Right lobe of liver (tissue), 4 donors: Measurements from ENCODE around the gene DUS2.

Experiments used
- POLR2A ChIP-seq: fragments of 450-650 bp; IDR thresholded peaks from one replicate; pipeline ENCODE4 v1.6.1; 2017; ENCODE audit warnings: antibody characterized with exemption, mild to moderate bottlenecking
- TF ChIP-seq, protein P1 (sequence below), 4 donors: fragments of 200-600 bp in 3 of 4; fragments of 450-650 bp in 1 of 4; IDR thresholded peaks; one replicate each; pipeline versions ENCODE4 v1.5.1 to v1.8.0; 2016 to 2022; ENCODE audit warnings: antibody characterized with exemption in 4 of 4, mild to moderate bottlenecking in 2 of 4
- donor health status: DM: no; HTN: no; CAD: no.
- donor health status: DM: no; HTN: no; CAD: no.
- donor health status: DM: no; HTN: yes; CAD: no.

DNA sequence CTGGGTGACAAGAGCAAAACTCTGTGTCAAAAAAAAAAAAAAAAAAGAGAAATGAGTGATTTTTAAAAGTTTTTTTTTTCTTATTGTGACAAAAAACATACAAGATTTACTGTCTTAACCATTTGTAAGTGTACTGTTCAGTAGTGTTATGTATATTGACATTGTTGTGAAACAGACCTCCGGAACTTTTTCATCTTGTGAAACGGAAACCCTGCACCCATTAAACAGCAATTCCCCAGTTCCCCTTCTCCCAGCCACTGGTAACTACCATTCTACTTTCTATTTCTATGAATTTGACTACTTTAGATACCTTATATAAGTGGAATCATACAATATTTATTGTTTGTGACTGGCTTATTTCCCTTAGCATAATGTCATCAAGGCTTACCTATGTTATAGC lies 18.7 kb downstream of the DUS2 start:
- TF ChIP-seq, protein P1, sequence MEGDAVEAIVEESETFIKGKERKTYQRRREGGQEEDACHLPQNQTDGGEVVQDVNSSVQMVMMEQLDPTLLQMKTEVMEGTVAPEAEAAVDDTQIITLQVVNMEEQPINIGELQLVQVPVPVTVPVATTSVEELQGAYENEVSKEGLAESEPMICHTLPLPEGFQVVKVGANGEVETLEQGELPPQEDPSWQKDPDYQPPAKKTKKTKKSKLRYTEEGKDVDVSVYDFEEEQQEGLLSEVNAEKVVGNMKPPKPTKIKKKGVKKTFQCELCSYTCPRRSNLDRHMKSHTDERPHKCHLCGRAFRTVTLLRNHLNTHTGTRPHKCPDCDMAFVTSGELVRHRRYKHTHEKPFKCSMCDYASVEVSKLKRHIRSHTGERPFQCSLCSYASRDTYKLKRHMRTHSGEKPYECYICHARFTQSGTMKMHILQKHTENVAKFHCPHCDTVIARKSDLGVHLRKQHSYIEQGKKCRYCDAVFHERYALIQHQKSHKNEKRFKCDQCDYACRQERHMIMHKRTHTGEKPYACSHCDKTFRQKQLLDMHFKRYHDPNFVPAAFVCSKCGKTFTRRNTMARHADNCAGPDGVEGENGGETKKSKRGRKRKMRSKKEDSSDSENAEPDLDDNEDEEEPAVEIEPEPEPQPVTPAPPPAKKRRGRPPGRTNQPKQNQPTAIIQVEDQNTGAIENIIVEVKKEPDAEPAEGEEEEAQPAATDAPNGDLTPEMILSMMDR (IDR thresholded peaks at IDR 0.05), result no peak
- TF ChIP-seq POLR2A, result no peak
